CD4-positive, alpha-beta T cell treated with Interleukin-17A for 4 hours (primary cell): ENCODE data around the gene SRBD1.

Source experiments
- DNase-seq: peaks from one replicate; pipeline ENCODE4 v3.0.0-alpha.2; 2020; ENCODE audit warnings: mixed read lengths

SRBD1 gene

GRCh38 chr2:45406621-45407020 is 204.4 kb downstream of the SRBD1 start:
- no peak for DNase-seq

- no peak for DNase-seq
These were observed 206.2 kb downstream of the SRBD1 start for GRCh38 chr2:45404807-45405297.

GRCh38 chr2:45403036-45403435 is 208.0 kb downstream of the SRBD1 start:
- no peak for DNase-seq

GRCh38 chr2:45401431-45401922 is 209.6 kb downstream of the SRBD1 start:
- DNase-seq, result no peak

- DNase-seq, result no peak
These were observed 211.9 kb downstream of the SRBD1 start for GRCh38 chr2:45399040-45399784.

GRCh38 chr2:45397292-45397691 is 213.8 kb downstream of the SRBD1 start:
- no peak for DNase-seq

- DNase-seq, result no peak
These were observed 214.4 kb downstream of the SRBD1 start for GRCh38 chr2:45396671-45397070.

GRCh38 chr2:45394842-45395241 is 216.2 kb downstream of the SRBD1 start:
- DNase-seq, result no peak

GRCh38 chr2:45394216-45394615 is 216.9 kb downstream of the SRBD1 start:
- no peak for DNase-seq

GRCh38 chr2:45391866-45392265 is 219.2 kb downstream of the SRBD1 start:
- no peak for DNase-seq

- no peak for DNase-seq
These were observed 220.2 kb downstream of the SRBD1 start for GRCh38 chr2:45390861-45391260.

- DNase-seq, result no peak
These were observed 220.6 kb downstream of the SRBD1 start for GRCh38 chr2:45390441-45390840.

- DNase-seq, result no peak
These were observed 222.4 kb downstream of the SRBD1 start for GRCh38 chr2:45388541-45389100.

GRCh38 chr2:45382744-45383143 is 228.3 kb downstream of the SRBD1 start:
- no peak for DNase-seq

- DNase-seq, result no peak
These were observed 230.8 kb downstream of the SRBD1 start for GRCh38 chr2:45380131-45380836.

GRCh38 chr2:45379399-45380087 is 231.5 kb downstream of the SRBD1 start:
- DNase-seq, result no peak

GRCh38 chr2:45373534-45373933 is 237.5 kb downstream of the SRBD1 start:
- no peak for DNase-seq

- no peak for DNase-seq
These were observed 240.7 kb downstream of the SRBD1 start for GRCh38 chr2:45370369-45370768.

- no peak for DNase-seq
These were observed 242.3 kb downstream of the SRBD1 start for GRCh38 chr2:45368792-45369191.

- DNase-seq, result no peak
These were observed 249.4 kb downstream of the SRBD1 start for GRCh38 chr2:45361666-45362065.

- no peak for DNase-seq
These were observed 256.3 kb downstream of the SRBD1 start for GRCh38 chr2:45354776-45355175.

- no peak for DNase-seq
These were observed 257.2 kb downstream of the SRBD1 start for GRCh38 chr2:45353879-45354278.

- DNase-seq, result no peak
These were observed 258.6 kb downstream of the SRBD1 start for GRCh38 chr2:45352506-45352905.
